ENCODE measurements around the gene FASN. TPM values are rescaled to one million over a fixed set of nuclear protein-coding genes. Genes with fewer than 3 reads are reported as not detected.

The FASN gene
- total and polyA plus RNA-seq, 2 of the 13 experiments (the other 11 are each of a cell fraction or from before 2014, with no cell fraction given) = 51.7 to 101 TPM

DNA sequence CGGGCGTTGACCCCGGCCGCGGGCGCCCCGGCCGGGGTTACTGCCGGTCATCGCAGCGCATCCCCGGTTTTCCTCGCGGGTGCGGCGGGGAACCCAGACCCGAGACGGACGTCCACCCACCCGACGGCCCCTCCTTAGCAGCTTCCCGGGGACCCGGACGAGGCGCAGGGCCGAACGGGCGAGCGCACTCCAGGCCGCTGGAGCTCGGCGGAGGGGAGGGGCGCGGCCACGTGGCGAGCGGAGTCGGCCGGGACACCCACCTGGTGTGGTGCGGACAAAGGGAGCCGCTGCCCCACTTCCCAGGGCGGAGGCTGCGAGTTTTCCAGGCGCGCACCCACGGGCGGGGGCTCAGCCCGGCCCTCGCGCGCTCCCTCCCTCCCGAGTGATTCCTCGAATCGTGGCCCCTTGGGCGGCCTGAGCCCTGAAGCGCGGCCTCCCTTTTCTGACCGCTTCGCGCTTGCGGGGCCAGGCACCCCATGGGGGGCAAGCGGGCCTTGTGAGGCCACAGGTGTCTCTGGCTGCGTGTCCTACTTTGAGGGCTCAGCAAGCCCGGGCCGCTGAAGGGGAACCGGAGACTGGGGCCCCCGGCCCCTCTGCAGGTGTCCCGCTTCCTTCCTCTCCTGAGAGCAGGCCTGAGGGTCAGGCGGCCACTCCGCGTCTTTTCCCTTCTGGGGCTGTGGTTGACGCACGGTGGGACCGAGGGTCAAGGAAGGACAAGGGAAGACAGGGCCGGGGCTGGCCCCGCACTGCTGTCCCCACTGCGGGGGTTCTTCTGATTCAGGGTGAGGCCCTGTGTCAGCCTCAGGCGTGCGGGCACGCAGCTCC lies 1.1 kb upstream of the FASN start (continued):
- TF ChIP-seq, protein P1, sequence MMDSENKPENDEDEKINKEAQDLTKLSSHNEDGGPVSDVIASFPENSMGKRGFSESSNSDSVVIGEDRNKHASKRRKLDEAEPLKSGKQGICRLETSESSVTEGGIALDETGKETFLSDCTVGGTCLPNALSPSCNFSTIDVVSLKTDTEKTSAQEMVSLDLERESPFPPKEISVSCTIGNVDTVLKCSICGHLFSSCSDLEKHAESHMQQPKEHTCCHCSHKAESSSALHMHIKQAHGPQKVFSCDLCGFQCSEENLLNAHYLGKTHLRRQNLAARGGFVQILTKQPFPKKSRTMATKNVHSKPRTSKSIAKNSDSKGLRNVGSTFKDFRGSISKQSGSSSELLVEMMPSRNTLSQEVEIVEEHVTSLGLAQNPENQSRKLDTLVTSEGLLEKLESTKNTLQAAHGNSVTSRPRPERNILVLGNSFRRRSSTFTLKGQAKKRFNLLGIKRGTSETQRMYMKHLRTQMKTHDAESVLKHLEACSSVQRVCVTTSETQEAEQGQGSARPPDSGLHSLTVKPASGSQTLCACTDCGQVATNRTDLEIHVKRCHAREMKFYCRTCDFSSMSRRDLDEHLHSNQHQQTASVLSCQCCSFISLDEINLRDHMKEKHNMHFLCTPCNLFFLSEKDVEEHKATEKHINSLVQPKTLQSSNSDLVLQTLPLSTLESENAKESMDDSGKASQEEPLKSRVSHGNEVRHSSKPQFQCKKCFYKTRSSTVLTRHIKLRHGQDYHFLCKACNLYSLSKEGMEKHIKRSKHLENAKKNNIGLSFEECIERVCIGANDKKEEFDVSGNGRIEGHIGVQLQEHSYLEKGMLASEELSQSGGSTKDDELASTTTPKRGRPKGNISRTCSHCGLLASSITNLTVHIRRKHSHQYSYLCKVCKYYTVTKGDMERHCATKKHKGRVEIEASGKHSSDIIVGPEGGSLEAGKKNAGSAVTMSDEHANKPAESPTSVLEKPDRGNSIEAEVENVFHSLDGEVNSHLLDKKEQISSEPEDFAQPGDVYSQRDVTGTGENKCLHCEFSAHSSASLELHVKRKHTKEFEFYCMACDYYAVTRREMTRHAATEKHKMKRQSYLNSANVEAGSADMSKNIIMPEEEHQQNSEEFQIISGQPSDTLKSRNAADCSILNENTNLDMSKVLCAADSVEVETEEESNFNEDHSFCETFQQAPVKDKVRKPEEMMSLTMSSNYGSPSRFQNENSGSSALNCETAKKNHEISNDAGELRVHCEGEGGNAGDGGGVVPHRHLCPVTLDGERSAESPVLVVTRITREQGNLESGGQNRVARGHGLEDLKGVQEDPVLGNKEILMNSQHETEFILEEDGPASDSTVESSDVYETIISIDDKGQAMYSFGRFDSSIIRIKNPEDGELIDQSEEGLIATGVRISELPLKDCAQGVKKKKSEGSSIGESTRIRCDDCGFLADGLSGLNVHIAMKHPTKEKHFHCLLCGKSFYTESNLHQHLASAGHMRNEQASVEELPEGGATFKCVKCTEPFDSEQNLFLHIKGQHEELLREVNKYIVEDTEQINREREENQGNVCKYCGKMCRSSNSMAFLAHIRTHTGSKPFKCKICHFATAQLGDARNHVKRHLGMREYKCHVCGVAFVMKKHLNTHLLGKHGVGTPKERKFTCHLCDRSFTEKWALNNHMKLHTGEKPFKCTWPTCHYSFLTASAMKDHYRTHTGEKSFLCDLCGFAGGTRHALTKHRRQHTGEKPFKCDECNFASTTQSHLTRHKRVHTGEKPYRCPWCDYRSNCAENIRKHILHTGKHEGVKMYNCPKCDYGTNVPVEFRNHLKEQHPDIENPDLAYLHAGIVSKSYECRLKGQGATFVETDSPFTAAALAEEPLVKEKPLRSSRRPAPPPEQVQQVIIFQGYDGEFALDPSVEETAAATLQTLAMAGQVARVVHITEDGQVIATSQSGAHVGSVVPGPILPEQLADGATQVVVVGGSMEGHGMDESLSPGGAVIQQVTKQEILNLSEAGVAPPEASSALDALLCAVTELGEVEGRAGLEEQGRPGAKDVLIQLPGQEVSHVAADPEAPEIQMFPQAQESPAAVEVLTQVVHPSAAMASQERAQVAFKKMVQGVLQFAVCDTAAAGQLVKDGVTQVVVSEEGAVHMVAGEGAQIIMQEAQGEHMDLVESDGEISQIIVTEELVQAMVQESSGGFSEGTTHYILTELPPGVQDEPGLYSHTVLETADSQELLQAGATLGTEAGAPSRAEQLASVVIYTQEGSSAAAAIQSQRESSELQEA (CRISPR knock-in tag; IDR thresholded peaks at IDR 0.05; ENCODE audit: not compliant biosample characterization) = peak; percentile 28
- TF ChIP-seq CEBPB (IDR thresholded peaks at IDR 0.05; ENCODE audit: borderline replicate concordance, low read depth, low read length) (no peak), ZBTB14 (CRISPR knock-in tag; IDR thresholded peaks at IDR 0.05) (peak; percentile 70; the same call in 1 of the 2 replicates), GTF2F1 (IDR thresholded peaks at IDR 0.05; ENCODE audit: low read length) (no peak), PHF5A (CRISPR knock-in tag; IDR thresholded peaks at IDR 0.05; ENCODE audit: low read depth, unreplicated experiment) (peak; percentile 23), ZNF274 (CRISPR knock-in tag; IDR thresholded peaks at IDR 0.05) (peak; percentile 79), ZNF543 (CRISPR knock-in tag; IDR thresholded peaks at IDR 0.05) (no peak), MED13 (CRISPR knock-in tag; IDR thresholded peaks at IDR 0.05) (no peak), ZNF232 (CRISPR knock-in tag; IDR thresholded peaks at IDR 0.05; ENCODE audit: borderline replicate concordance) (no peak; the same call in 1 of the 2 replicates), ZNF260 (CRISPR knock-in tag; IDR thresholded peaks at IDR 0.05; ENCODE audit: borderline replicate concordance, low read depth) (no peak), ELF4 (CRISPR knock-in tag; IDR thresholded peaks at IDR 0.05; ENCODE audit: borderline replicate concordance) (no peak), ZNF556 (CRISPR knock-in tag; IDR thresholded peaks at IDR 0.05; ENCODE audit: borderline replicate concordance) (no peak), ZC3H13 (CRISPR knock-in tag; IDR thresholded peaks at IDR 0.05) (peak; percentile 86), ZNF605 (CRISPR knock-in tag; IDR thresholded peaks at IDR 0.05) (peak; percentile 57; the same call in 1 of the 2 replicates), ZBTB4 (CRISPR knock-in tag; IDR thresholded peaks at IDR 0.05; ENCODE audit: borderline replicate concordance) (0 out of 2 replicates have a peak, but pooled peaks have one; percentile 93), EZH2 (conservative IDR thresholded peaks at IDR 0.05; ENCODE audit: low read depth, low read length) (no peak)

All from HepG2 (cell line).